GM12891 (cell line): ENCODE measurements around the gene CD248.

Experiments used
- POLR2A ChIP-seq: IDR thresholded peaks from 2 replicates; pipeline ENCODE4 v1.6.1; 2011; ENCODE audit warnings: low read depth, low read length, control low read depth
- POLR2AphosphoS5 ChIP-seq: IDR thresholded peaks from 2 replicates; pipeline ENCODE4 v1.6.1; 2011; ENCODE audit warnings: low read depth, low read length, control low read depth

DNA sequence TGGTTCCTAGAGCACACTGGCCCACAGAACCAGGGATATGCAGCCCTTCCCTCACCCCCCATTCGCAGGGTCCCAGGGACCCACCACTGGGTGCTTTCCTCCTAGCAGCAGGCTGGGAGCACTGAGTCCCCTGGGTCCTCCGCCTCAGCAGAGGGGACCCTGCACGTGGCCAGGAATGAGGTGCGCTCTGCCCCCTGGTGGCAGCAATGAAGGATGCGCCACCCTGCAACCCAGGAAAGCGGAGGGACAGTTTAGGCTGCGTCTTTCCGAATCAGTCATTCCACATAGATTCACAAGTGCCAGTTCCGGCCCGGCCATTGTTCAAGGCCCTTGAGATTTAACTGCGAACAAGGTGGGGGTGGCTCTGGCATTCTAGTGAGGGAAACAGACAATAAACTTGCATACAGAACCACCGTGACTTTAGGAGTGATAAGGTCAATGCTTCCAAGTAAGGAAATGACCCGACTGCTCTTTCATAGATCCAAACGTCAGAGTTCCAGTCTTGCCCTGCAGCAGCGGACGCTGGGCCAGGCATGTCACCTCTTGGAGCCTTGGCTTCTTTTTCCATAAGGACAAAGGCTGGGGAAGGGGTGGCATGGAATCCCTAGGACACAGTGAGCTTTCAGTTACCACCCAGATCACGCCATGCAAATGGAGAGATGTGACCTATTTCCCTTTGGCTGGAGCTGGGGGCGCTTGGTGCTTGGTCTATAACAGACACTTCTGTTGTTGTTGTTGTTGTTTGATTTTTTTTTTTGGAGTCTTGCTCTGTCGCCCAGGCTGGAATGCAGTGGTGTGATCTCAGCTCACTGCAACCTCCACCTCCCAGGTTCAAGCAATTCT is 11.7 kb upstream of the CD248 start:
- no peak for TF ChIP-seq POLR2A
- no peak for TF ChIP-seq POLR2AphosphoS5
